ENCODE data around the gene TC2N.

The TC2N gene

GRCh38 chr14:91754819-91755218, 112.5 kb downstream of the TC2N start:
- no peak for DNase-seq (ENCODE audit: low read depth)

GRCh38 chr14:91754185-91754584, 113.2 kb downstream of the TC2N start:
- TF ChIP-seq, protein P1, sequence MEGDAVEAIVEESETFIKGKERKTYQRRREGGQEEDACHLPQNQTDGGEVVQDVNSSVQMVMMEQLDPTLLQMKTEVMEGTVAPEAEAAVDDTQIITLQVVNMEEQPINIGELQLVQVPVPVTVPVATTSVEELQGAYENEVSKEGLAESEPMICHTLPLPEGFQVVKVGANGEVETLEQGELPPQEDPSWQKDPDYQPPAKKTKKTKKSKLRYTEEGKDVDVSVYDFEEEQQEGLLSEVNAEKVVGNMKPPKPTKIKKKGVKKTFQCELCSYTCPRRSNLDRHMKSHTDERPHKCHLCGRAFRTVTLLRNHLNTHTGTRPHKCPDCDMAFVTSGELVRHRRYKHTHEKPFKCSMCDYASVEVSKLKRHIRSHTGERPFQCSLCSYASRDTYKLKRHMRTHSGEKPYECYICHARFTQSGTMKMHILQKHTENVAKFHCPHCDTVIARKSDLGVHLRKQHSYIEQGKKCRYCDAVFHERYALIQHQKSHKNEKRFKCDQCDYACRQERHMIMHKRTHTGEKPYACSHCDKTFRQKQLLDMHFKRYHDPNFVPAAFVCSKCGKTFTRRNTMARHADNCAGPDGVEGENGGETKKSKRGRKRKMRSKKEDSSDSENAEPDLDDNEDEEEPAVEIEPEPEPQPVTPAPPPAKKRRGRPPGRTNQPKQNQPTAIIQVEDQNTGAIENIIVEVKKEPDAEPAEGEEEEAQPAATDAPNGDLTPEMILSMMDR (IDR thresholded peaks at IDR 0.05; ENCODE audit: control insufficient read depth, insufficient read depth, low read depth, low read length, missing control alignments), result no peak
- no peak for DNase-seq (ENCODE audit: low read depth)
- H3K4me3 ChIP-seq (ENCODE audit: control insufficient read depth, low read depth, low read length), result no peak overlapping the region

More at GRCh38 chr14:91754819-91755218, 112.5 kb downstream of the TC2N start:
- no peak overlapping the region for H3K4me3 ChIP-seq (ENCODE audit: control insufficient read depth, low read depth, low read length)
- TF ChIP-seq, protein P1 (IDR thresholded peaks at IDR 0.05; ENCODE audit: control insufficient read depth, insufficient read depth, low read depth, low read length, missing control alignments), result no peak

- TF ChIP-seq, protein P1 (IDR thresholded peaks at IDR 0.05; ENCODE audit: control insufficient read depth, insufficient read depth, low read depth, low read length, missing control alignments), result no peak
- no peak overlapping the region for H3K4me3 ChIP-seq (ENCODE audit: control insufficient read depth, low read depth, low read length)
- no peak for DNase-seq (ENCODE audit: low read depth)
Measured at GRCh38 chr14:91753501-91754128, 113.7 kb downstream of the TC2N start.

- no peak for DNase-seq (ENCODE audit: low read depth)
- H3K4me3 ChIP-seq (ENCODE audit: control insufficient read depth, low read depth, low read length), result no peak overlapping the region
- TF ChIP-seq, protein P1 (IDR thresholded peaks at IDR 0.05; ENCODE audit: control insufficient read depth, insufficient read depth, low read depth, low read length, missing control alignments), result no peak
Measured at GRCh38 chr14:91752961-91753360, 114.4 kb downstream of the TC2N start.

DNA sequence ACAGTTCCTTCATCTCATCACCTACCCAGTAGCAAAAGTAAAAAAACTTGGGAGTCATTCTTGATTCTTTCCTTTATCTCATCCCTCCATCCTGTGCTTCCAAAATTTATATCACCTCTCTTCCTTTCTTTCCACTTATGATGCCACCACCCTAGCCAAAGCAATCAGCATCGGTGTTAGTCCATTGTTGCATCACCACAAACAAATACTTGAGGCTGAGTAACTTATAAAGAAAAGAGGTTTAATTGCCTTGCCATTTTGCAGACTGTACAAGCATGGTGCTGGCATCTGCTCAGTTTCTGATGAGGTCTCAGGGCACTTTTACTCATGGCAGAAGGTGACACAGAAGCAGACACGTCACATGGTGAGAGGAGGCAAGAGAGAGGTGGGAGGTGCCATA, 115.6 kb downstream of the TC2N start:
- H3K4me3 ChIP-seq (ENCODE audit: control insufficient read depth, low read depth, low read length), result no peak overlapping the region
- TF ChIP-seq, protein P1 (IDR thresholded peaks at IDR 0.05; ENCODE audit: control insufficient read depth, insufficient read depth, low read depth, low read length, missing control alignments), result no peak
- DNase-seq (ENCODE audit: low read depth), result no peak

- no peak overlapping the region for H3K4me3 ChIP-seq (ENCODE audit: control insufficient read depth, low read depth, low read length)
- TF ChIP-seq, protein P1 (IDR thresholded peaks at IDR 0.05; ENCODE audit: control insufficient read depth, insufficient read depth, low read depth, low read length, missing control alignments), result no peak
- DNase-seq (ENCODE audit: low read depth), result no peak
Measured at GRCh38 chr14:91750634-91751198, 116.6 kb downstream of the TC2N start.

Data from AG09309 (cell line).